ENCODE results near the gene TNS2. TPM values are rescaled to one million over a fixed set of nuclear protein-coding genes. Genes with fewer than 3 reads are reported as not detected.

Gene TNS2
- total and polyA plus RNA-seq, 10 of the 15 experiments (the other 5 are each of a cell fraction or from before 2014, with no cell fraction given) = 0.03 to 0.72 (median 0.16) TPM; not detected in 4

GRCh38 chr12:53103860-53104305 is 54.0 kb downstream of the TNS2 start:
- H3K9ac ChIP-seq (ENCODE audit: control insufficient read depth, insufficient read depth, low read length) = no peak overlapping the region
- peak overlapping the region; percentile 62 for H3K4me2 ChIP-seq (ENCODE audit: control insufficient read depth, insufficient read depth)
- peak; percentile 20; the same call in 1 of the 2 replicates for TF ChIP-seq RUNX3 (IDR thresholded peaks at IDR 0.05; ENCODE audit: low read length)
- TF ChIP-seq NR2F1 (conservative IDR thresholded peaks at IDR 0.05) = peak; percentile 93
- peak; percentile 24 to 29; a peak in 1 of 4 replicates for TF ChIP-seq IKZF2 (IDR thresholded peaks at IDR 0.05)
- TF ChIP-seq NR2C2 (IDR thresholded peaks at IDR 0.05; ENCODE audit: borderline replicate concordance, control insufficient read depth, insufficient read length, low read depth) = peak; percentile 70
- TF ChIP-seq IKZF1 (conservative IDR thresholded peaks at IDR 0.05) = peak; percentile 36
- TF ChIP-seq CBX5 (IDR thresholded peaks at IDR 0.05; ENCODE audit: low read depth) = no peak
- peak; percentile 86 for TF ChIP-seq NR2C1 (IDR thresholded peaks at IDR 0.05)
- no peak for TF ChIP-seq FOS (IDR thresholded peaks at IDR 0.05; ENCODE audit: borderline replicate concordance, extremely low read depth, insufficient read length)
- 2% methylated on average over 3 of the region's 3 CpGs for WGBS (ENCODE audit: insufficient coverage, insufficient replicate concordance, low lambda C conversion rate, missing lambda C conversion rate)
- H3K4me1 ChIP-seq (ENCODE audit: control insufficient read depth, insufficient read depth, low read length) = peaks cover 22% of the 10 kb centered on the region
- DNase-seq (ENCODE audit: low read depth, low spot score) (peak; percentile 44), FAIRE-seq (no peak), ATAC-seq (peak; percentile 68)
- ChIA-PET RAD21 (ENCODE audit: unreplicated experiment) (interaction anchor here (1.1 to 2.7 kb wide), 7 partner anchors 8 to 192 kb away, joined by 4 to 35 read pairs (median 5); partner anchors contain the start of genes PFDN5 and SPRYD3), CTCF (interaction anchor here (0.5 to 11.8 kb wide), 9 partner anchors 22 to 241 kb away, joined by 4 to 355 read pairs (median 8); partner anchors contain the start of genes AAAS, ESPL1 and SPRYD3), SMC1A (ENCODE audit: uncharacterized antibody, unreplicated experiment) (interaction anchor here (0.6 to 7.0 kb wide), 8 partner anchors 10 to 217 kb away, joined by 3 to 126 read pairs (median 4); no protein-coding TSS in a partner anchor), POLR2A (interaction anchor here (0.6 to 1.8 kb wide), 5 partner anchors 16 to 164 kb away, joined by 3 to 12 read pairs (median 6); partner anchors contain the start of genes ESPL1 and SPRYD3)
- no peaks in the 10 kb centered on the region for H3K36me3 ChIP-seq (ENCODE audit: control insufficient read depth in 2 of 2, insufficient read depth in 2 of 2, low read length in 1 of 2)
- no peaks in the 10 kb centered on the region for H3K9me3 ChIP-seq (replicated peaks; ENCODE audit: control insufficient read depth, insufficient read depth, low read length)
- intact Hi-C loops (cut with micrococcal nuclease; ENCODE audit: unreplicated experiment) (no loop called here), in situ Hi-C loops (cut with MboI) (no loop called here)
- H3K27me3 ChIP-seq (replicated peaks in 1 of 2; ENCODE audit: control insufficient read depth in 2 of 2, insufficient read depth in 2 of 2, low read length in 1 of 2) = peaks cover 0 to 4% of the 10 kb centered on the region in 2 experiments; a peak in 2 of 4 replicates
- H3K4me3 ChIP-seq = no peak overlapping the region
- H2AFZ ChIP-seq (ENCODE audit: control insufficient read depth, low read depth, low read length) = peak overlapping the region; percentile 51; the same call in 1 of the 2 replicates
- no peak overlapping the region for H3K27ac ChIP-seq (ENCODE audit: control insufficient read depth, insufficient read depth)
- no TSS peak for BruUV-seq (replicated peaks)
- no peaks in the 10 kb centered on the region for H4K20me1 ChIP-seq (ENCODE audit: control insufficient read depth, insufficient read depth)
- H3K79me2 ChIP-seq (ENCODE audit: control insufficient read depth, insufficient read depth, low read length) = no peaks in the 10 kb centered on the region

Data from GM12878 (cell line).